HL-60 (cell line): ENCODE results near the gene GBP7.

Source experiments
- DNase-seq, 2 experiments: peaks; one replicate each; pipeline ENCODE4 v3.0.0-alpha.2; 2010 to 2020; ENCODE audit warnings: low read depth in 1 of 2, low spot score in 1 of 2
- H3K27ac ChIP-seq: fragments of 250-450 bp; sonication (Bioruptor Pico); replicated peaks from 2 replicates; pipeline ENCODE4 v1.5.1; 2020; ENCODE audit warnings: mild to moderate bottlenecking, moderate library complexity
- H3K27me3 ChIP-seq: fragments of 250-450 bp; sonication (Bioruptor Pico); 2 replicates; pipeline ENCODE4 v1.5.1; 2021; ENCODE audit warnings: mild to moderate bottlenecking, moderate library complexity; ENCODE audit not compliant: insufficient read depth, poor library complexity, severe bottlenecking
- H3K4me3 ChIP-seq: replicated peaks from 2 replicates; pipeline ENCODE4 v1.5.1; 2011; ENCODE audit warnings: mild to moderate bottlenecking, control low read depth, low read length; ENCODE audit not compliant: insufficient read depth
- CTCF ChIP-seq: IDR thresholded peaks from one replicate; pipeline ENCODE4 v1.5.1; 2011; ENCODE audit warnings: low read length, control low read depth, inconsistent platforms; ENCODE audit not compliant: insufficient read depth
- GABPA ChIP-seq: IDR thresholded peaks from 2 replicates; pipeline ENCODE4 v1.6.1; 2012; ENCODE audit warnings: low read depth
- POLR2AphosphoS5 ChIP-seq: IDR thresholded peaks from 2 replicates; pipeline ENCODE4 v1.6.1; 2012; ENCODE audit warnings: low read depth
- REST ChIP-seq: IDR thresholded peaks from 2 replicates; pipeline ENCODE4 v1.6.1; 2012; ENCODE audit warnings: low read depth; ENCODE audit not compliant: insufficient replicate concordance
- SPI1 ChIP-seq: IDR thresholded peaks from 2 replicates; pipeline ENCODE4 v1.6.1; 2012; ENCODE audit warnings: low read depth, mild to moderate bottlenecking, borderline replicate concordance

GBP7 gene

GRCh38 chr1:89104687-89105086 is 71.1 kb downstream of the GBP7 start:
- TF ChIP-seq REST (no peak), CTCF (no peak), SPI1 (no peak), POLR2AphosphoS5 (no peak), GABPA (no peak)
- no peak for DNase-seq
- Histone ChIP-seq H3K4me3 (no peak overlapping the region), H3K27ac (no peak overlapping the region), H3K27me3 (peaks cover 3% of the 10 kb centered on the region)

- H3K27me3 ChIP-seq: peaks cover 3% of the 10 kb centered on the region
- H3K27ac ChIP-seq: no peak overlapping the region
- H3K4me3 ChIP-seq: no peak overlapping the region
- no peak for DNase-seq
- no peak for TF ChIP-seq REST
- TF ChIP-seq POLR2AphosphoS5: no peak
- no peak for TF ChIP-seq GABPA
- no peak for TF ChIP-seq SPI1
- no peak for TF ChIP-seq CTCF
These were observed 71.7 kb downstream of the GBP7 start for GRCh38 chr1:89104147-89104546.

- TF ChIP-seq CTCF (no peak), GABPA (no peak), POLR2AphosphoS5 (no peak), REST (no peak), SPI1 (no peak)
- DNase-seq: no peak
- H3K4me3 ChIP-seq: no peak overlapping the region
- peaks cover 2% of the 10 kb centered on the region for H3K27me3 ChIP-seq
- H3K27ac ChIP-seq: no peak overlapping the region
These were observed 73.8 kb downstream of the GBP7 start for GRCh38 chr1:89102021-89102420.
